ENCODE data around the gene CACTIN. TPM values are rescaled to one million over a fixed set of nuclear protein-coding genes. Genes with fewer than 3 reads are reported as not detected.

Gene CACTIN
- total and polyA plus RNA-seq, 2 of the 4 experiments (the other 2 are of a cell fraction), result 10.8 to 19.5 TPM

GRCh38 chr19:3608079-3608641 is 18.4 kb downstream of the CACTIN start:
- Histone ChIP-seq H3K27me3 (ENCODE audit: control insufficient read depth, insufficient read depth, low read length) (no peaks in the 10 kb centered on the region), H3K23ac (ENCODE audit: low read depth, low read length) (no peak overlapping the region), H3K4ac (ENCODE audit: low read depth, low read length) (peak overlapping the region; percentile 33), H3K4me3 (ENCODE audit: insufficient read depth, low read depth, low read length) (0 out of 2 replicates have a peak overlapping the region, but pooled peaks have one; percentile 56), H2BK5ac (ENCODE audit: low read depth, low read length, poor library complexity, severe bottlenecking) (no peak overlapping the region), H3K27ac (ENCODE audit: insufficient read depth, low read length) (no peak overlapping the region), H4K91ac (ENCODE audit: insufficient read depth, low read depth, low read length) (no peak overlapping the region; the same call in 1 of the 2 replicates), H3K4me1 (ENCODE audit: control insufficient read depth, insufficient read depth, low read length) (peaks cover 11% of the 10 kb centered on the region), H3K9ac (ENCODE audit: low read depth, low read length) (no peak overlapping the region), H4K20me1 (ENCODE audit: insufficient read depth, low read length) (no peaks in the 10 kb centered on the region), H4K8ac (ENCODE audit: low read depth in 2 of 2, low read length in 2 of 2) (peak overlapping the region in 1 of 2 experiments; percentile 94; a peak in 1 of 4 replicates), H2BK20ac (ENCODE audit: low read depth, low read length) (no peak overlapping the region), H2BK120ac (ENCODE audit: low read depth, low read length) (no peak overlapping the region), H2AFZ (replicated peaks; ENCODE audit: low read length, poor library complexity) (no peak overlapping the region), H3K56ac (ENCODE audit: extremely low read depth, insufficient read depth, low read length) (no peak overlapping the region), H3K9me3 (ENCODE audit: control insufficient read depth, insufficient read depth, low read length) (no peaks in the 10 kb centered on the region), H2AK5ac (ENCODE audit: low read depth, low read length) (peak overlapping the region; percentile 96; the same call in 1 of the 2 replicates), H3K4me2 (ENCODE audit: low read depth, low read length) (no peak overlapping the region), H3K14ac (replicated peaks; ENCODE audit: low read depth, low read length) (no peak overlapping the region), H3K36me3 (ENCODE audit: control insufficient read depth, insufficient read depth, low read length) (peaks cover 25% of the 10 kb centered on the region), H4K5ac (ENCODE audit: low read depth, low read length) (no peak overlapping the region), H3K18ac (ENCODE audit: low read depth, low read length) (no peak overlapping the region), H2BK15ac (ENCODE audit: low read depth, low read length) (no peak overlapping the region), H3K79me1 (ENCODE audit: low read depth in 1 of 2, low read length in 2 of 2) (peaks cover 7 to 17% of the 10 kb centered on the region in 2 experiments), H2AK9ac (replicated peaks; ENCODE audit: low read depth, low read length, poor library complexity) (no peak overlapping the region), H3K9me1 (ENCODE audit: insufficient read depth, low read length) (0 out of 2 replicates have a peak, but pooled peaks cover 6% of the 10 kb centered on the region)
- dilution Hi-C loops (cut with HindIII; ENCODE audit: low sequenced_read_pairs, unreplicated experiment) (no loop called here), in situ Hi-C loops (cut with MboI; ENCODE audit: low sequenced_read_pairs) (loop anchor here (25.0 kb wide), 1 partner anchor 296 kb away; no protein-coding TSS in a partner anchor), intact Hi-C loops (cut with micrococcal nuclease) (no loop called here)
- WGBS, 2 experiments (ENCODE audit: extremely low coverage in 2 of 2, insufficient read length in 1 of 2), result no CpG with 5 or more reads among the region's 3 CpGs
- ChIA-PET POLR2A (ENCODE audit: unreplicated experiment) (no interaction called here), CTCF (no interaction called here)
- BruUV-seq (replicated peaks), result no TSS peak
- ATAC-seq (ENCODE audit: low read depth) (no peak), DNase-seq (no peak)
- TF ChIP-seq MAZ (IDR thresholded peaks at IDR 0.05; ENCODE audit: borderline replicate concordance, low read depth, low read length) (no peak), MAFK (IDR thresholded peaks at IDR 0.05; ENCODE audit: low read depth, low read length) (no peak), RFX5 (IDR thresholded peaks at IDR 0.05; ENCODE audit: low read depth, low read length) (no peak), CEBPB (IDR thresholded peaks at IDR 0.05; ENCODE audit: low read depth, low read length) (no peak), FOS (IDR thresholded peaks at IDR 0.05; ENCODE audit: low read depth, low read length) (no peak), NFE2L2 (IDR thresholded peaks at IDR 0.05; ENCODE audit: low read depth, low read length) (no peak), RCOR1 (IDR thresholded peaks at IDR 0.05; ENCODE audit: insufficient replicate concordance, low read length) (no peak), USF2 (IDR thresholded peaks at IDR 0.05; ENCODE audit: low read depth, low read length) (no peak), SMC3 (IDR thresholded peaks at IDR 0.05; ENCODE audit: low read depth, low read length) (no peak), RAD21 (IDR thresholded peaks at IDR 0.05; ENCODE audit: low read length) (no peak), CHD1 (IDR thresholded peaks at IDR 0.05; ENCODE audit: low read depth, low read length) (no peak), ELK1 (IDR thresholded peaks at IDR 0.05; ENCODE audit: borderline replicate concordance, low read depth, low read length) (no peak), POLR2A (IDR thresholded peaks at IDR 0.05; ENCODE audit: low read depth, low read length) (no peak), CTCF (conservative IDR thresholded peaks at IDR 0.05; ENCODE audit: low read depth, low read length) (no peak), BHLHE40 (IDR thresholded peaks at IDR 0.05; ENCODE audit: low read depth, low read length) (no peak), MXI1 (IDR thresholded peaks at IDR 0.05; ENCODE audit: borderline replicate concordance, low read depth, low read length) (no peak)

Measured in IMR-90 (cell line).